Body of pancreas (tissue), 4 donors: Measurements from ENCODE around the gene RBP7.

Source experiments
- POLR2A ChIP-seq, 3 donors: fragments of 450-650 bp; IDR thresholded peaks; one replicate each; pipeline ENCODE4 v1.6.1; 2016; ENCODE audit warnings: antibody characterized with exemption in 3 of 3, mild to moderate bottlenecking in 2 of 3
- TF ChIP-seq, protein P1 (sequence below), 7 experiments: fragments of 450-650 bp in 4 of 7; fragments of 200-600 bp in 3 of 7; sonication (generic) in 3 of 7; IDR thresholded peaks; one replicate each; pipeline ENCODE4 v1.5.1; 2016 to 2019; ENCODE audit warnings: antibody characterized with exemption in 7 of 7

DNA sequence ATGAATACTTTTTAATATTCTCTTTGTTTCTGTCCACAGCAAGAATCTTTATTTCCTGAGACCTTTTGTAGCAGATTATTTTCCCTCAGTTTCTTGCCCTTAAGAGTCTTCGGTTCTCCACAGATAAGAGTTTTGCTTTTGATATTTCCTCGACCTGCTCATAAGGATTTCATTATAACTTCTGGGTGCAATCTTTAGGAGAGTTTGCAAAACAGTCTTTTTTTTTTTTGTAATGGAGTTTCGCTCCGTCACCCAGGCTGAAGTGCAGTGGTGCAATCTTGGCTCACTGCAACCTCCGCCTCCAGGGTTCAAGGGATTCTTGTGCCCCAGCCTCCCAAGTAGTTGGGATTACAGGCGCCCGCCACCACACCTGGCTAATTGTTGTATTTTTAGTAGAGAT is 25.6 kb downstream of the RBP7 start:
- TF ChIP-seq, protein P1, sequence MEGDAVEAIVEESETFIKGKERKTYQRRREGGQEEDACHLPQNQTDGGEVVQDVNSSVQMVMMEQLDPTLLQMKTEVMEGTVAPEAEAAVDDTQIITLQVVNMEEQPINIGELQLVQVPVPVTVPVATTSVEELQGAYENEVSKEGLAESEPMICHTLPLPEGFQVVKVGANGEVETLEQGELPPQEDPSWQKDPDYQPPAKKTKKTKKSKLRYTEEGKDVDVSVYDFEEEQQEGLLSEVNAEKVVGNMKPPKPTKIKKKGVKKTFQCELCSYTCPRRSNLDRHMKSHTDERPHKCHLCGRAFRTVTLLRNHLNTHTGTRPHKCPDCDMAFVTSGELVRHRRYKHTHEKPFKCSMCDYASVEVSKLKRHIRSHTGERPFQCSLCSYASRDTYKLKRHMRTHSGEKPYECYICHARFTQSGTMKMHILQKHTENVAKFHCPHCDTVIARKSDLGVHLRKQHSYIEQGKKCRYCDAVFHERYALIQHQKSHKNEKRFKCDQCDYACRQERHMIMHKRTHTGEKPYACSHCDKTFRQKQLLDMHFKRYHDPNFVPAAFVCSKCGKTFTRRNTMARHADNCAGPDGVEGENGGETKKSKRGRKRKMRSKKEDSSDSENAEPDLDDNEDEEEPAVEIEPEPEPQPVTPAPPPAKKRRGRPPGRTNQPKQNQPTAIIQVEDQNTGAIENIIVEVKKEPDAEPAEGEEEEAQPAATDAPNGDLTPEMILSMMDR (IDR thresholded peaks at IDR 0.05), result no peak
- no peak for TF ChIP-seq POLR2A (IDR thresholded peaks at IDR 0.05)
